ENCODE data around the gene KNTC1.
A peak's percentile ranks its signal among the peaks of the same experiment; 100 is the strongest.
"Not testable (repeated sequence)": the region's sequence is repeated elsewhere in the genome, so short reads cannot be mapped to it uniquely, and the experiment has no call there.

Gene KNTC1

GRCh38 chr12:122508163-122508562 lies 18.9 kb upstream of the KNTC1 start:
- no peak for DNase-seq (ENCODE audit: low spot score)

- DNase-seq (ENCODE audit: low spot score): not testable (repeated sequence)
Measured at GRCh38 chr12:122513028-122513427, 14.0 kb upstream of the KNTC1 start.

GRCh38 chr12:122513660-122514059 lies 13.4 kb upstream of the KNTC1 start:
- no peak for DNase-seq (ENCODE audit: low spot score)

GRCh38 chr12:122515275-122515674 lies 11.8 kb upstream of the KNTC1 start:
- DNase-seq (ENCODE audit: low spot score): no peak

GRCh38 chr12:122516544-122517361 lies 10.3 kb upstream of the KNTC1 start:
- DNase-seq (ENCODE audit: low spot score): no peak

GRCh38 chr12:122517877-122518276 lies 9.2 kb upstream of the KNTC1 start:
- peak; percentile 66 for DNase-seq (ENCODE audit: low spot score)

GRCh38 chr12:122518908-122519307 lies 8.1 kb upstream of the KNTC1 start:
- no peak for DNase-seq (ENCODE audit: low spot score)

- DNase-seq (ENCODE audit: low spot score): no peak
Measured at GRCh38 chr12:122519418-122519817, 7.6 kb upstream of the KNTC1 start.

GRCh38 chr12:122520676-122521075 lies 6.4 kb upstream of the KNTC1 start:
- DNase-seq (ENCODE audit: low spot score): no peak

- no peak for DNase-seq (ENCODE audit: low spot score)
Measured at GRCh38 chr12:122523280-122523679, 3.8 kb upstream of the KNTC1 start.

GRCh38 chr12:122523846-122524718 lies 3.0 kb upstream of the KNTC1 start:
- DNase-seq (ENCODE audit: low spot score): peak; percentile 32

- peak; percentile 68 for DNase-seq (ENCODE audit: low spot score)
Measured at GRCh38 chr12:122527478-122527944, 462 bp downstream of the KNTC1 start.

- DNase-seq (ENCODE audit: low spot score): no peak
Measured at GRCh38 chr12:122528582-122528981, 1.5 kb downstream of the KNTC1 start.

- DNase-seq (ENCODE audit: low spot score): no peak
Measured at GRCh38 chr12:122528992-122529391, 1.9 kb downstream of the KNTC1 start.

- no peak for DNase-seq (ENCODE audit: low spot score)
Measured at GRCh38 chr12:122533856-122534255, 6.8 kb downstream of the KNTC1 start.

- DNase-seq (ENCODE audit: low spot score): no peak
Measured at GRCh38 chr12:122537021-122537420, 10.0 kb downstream of the KNTC1 start.

- no peak for DNase-seq (ENCODE audit: low spot score)
Measured at GRCh38 chr12:122538496-122538895, 11.4 kb downstream of the KNTC1 start.

GRCh38 chr12:122544537-122544936 lies 17.5 kb downstream of the KNTC1 start:
- no peak for DNase-seq (ENCODE audit: low spot score)

- DNase-seq (ENCODE audit: low spot score): no peak
Measured at GRCh38 chr12:122545855-122546254, 18.8 kb downstream of the KNTC1 start.

- DNase-seq (ENCODE audit: low spot score): no peak
Measured at GRCh38 chr12:122547330-122547729, 20.3 kb downstream of the KNTC1 start.

- DNase-seq (ENCODE audit: low spot score): no peak
Measured at GRCh38 chr12:122558745-122559641, 31.9 kb downstream of the KNTC1 start.

- no peak for DNase-seq (ENCODE audit: low spot score)
Measured at GRCh38 chr12:122560138-122560537, 33.1 kb downstream of the KNTC1 start.

Data from RKO (cell line).